ENCODE measurements around the gene TCF7L1.
"Not testable (repeated sequence)": the region's sequence is repeated elsewhere in the genome, so short reads cannot be mapped to it uniquely, and the experiment has no call there.

Gene TCF7L1

DNA sequence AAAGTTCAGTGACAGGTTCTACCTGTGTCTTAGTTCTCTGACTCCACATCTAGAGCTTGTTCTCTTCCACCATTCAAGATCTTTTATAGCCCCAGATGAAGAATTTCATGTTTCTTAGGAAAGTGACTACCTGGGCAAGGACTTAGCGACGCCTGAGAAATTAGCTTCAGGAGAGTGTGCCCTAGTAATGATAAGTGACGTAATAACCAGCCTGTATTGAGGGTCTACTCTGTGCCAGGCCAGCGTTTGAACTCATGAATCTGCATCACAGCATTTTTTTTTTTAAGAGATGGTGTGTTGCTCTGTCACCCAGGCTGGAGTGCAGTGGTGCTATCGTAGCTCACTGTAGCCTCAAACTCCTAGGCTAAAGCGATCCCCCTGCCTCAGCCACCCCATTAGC, 51.8 kb downstream of the TCF7L1 start:
- DNase-seq = no peak

- no peak for DNase-seq
Measured at GRCh38 chr2:85185431-85185940, 52.3 kb downstream of the TCF7L1 start.

DNA sequence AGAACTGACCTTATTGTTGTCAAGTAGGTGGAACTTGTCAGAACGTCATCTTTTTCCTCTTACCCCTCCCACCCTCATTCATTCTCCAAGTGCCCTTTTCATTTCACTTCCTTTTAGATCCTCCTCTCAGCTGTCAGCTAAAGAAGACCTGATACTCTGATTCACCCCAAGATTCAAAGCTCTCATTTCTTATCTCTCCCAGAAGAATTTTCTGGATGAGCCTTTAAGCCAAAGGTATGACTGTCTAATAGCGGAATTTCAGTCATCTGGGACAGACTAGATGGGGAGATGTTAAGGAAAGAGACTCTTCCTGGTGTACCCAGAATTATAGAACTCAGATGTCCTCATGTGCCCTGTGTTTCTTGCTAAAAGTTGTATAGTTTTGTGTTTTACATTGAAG, 53.9 kb downstream of the TCF7L1 start:
- no peak for DNase-seq

DNA sequence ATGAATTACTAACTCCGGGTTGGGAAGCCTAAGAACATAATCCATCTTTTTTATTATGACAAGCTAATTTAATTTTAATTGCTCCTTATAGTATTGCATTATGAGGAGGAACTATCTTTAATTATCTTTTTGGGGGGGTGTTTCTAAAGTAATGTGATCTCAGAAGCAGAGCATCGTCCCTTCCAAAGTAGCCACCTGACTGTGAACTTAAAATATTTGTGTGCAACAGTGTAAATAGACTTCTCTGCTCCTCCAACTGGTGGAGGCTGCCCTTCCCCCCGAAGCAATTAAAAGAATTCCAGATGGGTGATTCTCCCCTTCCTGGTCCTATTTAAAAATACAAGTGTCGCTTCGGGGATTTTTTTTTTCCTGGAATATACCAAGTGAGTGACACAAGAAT, 55.7 kb downstream of the TCF7L1 start:
- no peak for DNase-seq

GRCh38 chr2:85189606-85190270, 56.5 kb downstream of the TCF7L1 start:
- no peak for DNase-seq

DNA sequence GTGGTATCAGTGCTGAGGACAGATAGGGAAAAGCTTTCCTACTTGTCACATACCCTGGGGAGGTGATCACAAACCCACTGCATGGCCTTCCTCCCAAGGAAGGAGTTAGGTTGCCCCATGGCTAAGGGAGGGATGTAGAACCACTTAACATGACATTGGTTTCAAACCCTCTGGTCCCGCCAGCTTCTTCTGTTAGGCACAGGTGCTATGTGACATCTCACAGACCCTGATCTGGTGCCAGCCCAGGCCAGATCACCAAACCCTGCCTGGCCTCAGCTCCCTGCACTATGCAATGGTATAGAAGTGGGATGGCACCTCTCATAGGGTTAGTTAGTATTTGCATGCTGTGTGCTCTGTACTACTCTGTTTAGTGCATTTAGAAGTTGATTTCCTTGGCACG, 58.0 kb downstream of the TCF7L1 start:
- DNase-seq = no peak

DNA sequence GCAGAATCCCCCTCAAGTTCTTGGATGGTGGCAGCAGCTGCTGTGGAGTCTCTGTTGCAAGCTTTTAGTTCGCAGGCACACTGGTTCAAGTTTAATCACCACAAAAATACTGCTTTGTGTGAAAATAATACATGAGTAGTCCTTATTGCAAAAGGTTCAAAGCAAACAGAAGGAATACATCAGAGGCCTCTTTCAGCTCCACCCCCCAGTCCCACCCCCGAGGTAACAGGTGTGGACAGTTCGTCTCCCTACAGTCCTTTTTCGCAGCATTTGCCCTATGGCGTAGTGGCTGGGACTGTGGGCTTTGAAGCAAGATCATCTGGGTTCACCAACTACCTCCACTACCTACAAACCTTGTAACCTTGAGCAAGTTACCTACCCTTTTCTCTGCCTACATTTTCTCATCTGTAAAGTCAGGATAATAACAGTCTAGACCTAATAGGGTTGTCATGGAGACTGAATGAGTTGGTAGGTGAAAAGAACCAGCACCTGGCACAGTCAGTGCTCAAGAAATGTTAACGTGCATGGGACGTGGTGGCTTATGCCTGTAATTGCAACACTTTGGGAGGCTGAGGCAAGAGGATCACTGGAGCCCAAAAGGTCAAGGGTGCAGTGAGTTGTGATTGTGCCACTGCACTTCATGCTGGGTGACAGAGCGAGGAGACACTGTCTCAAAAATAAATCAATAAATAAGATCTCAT, 61.7 kb downstream of the TCF7L1 start:
- DNase-seq = no peak

- DNase-seq = no peak
Measured at GRCh38 chr2:85195956-85196355, 62.8 kb downstream of the TCF7L1 start.

DNA sequence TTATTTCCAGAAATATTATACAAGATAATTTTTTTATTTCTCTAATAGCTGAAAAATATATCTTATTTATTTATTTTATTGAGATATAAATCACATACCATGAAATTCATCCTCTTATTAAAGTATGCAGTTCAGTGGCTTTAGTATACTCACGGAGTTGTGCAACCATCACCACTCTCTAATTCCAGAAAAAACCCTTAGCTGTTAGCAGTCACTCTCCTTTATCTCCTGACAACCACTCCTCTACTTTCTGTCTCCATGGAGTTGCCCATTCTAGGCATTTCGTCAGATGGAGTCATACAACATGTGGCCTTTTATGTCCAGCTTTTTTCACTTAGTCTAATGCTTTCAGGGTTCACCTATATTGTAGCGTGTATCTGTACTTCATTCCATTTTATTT, 66.5 kb downstream of the TCF7L1 start:
- DNase-seq = no peak

GRCh38 chr2:85209887-85210286, 76.7 kb downstream of the TCF7L1 start:
- no peak for DNase-seq

- no peak for DNase-seq
Measured at GRCh38 chr2:85210511-85210910, 77.3 kb downstream of the TCF7L1 start.

- not testable (repeated sequence) for DNase-seq
Measured at GRCh38 chr2:85211606-85212005, 78.4 kb downstream of the TCF7L1 start.

DNA sequence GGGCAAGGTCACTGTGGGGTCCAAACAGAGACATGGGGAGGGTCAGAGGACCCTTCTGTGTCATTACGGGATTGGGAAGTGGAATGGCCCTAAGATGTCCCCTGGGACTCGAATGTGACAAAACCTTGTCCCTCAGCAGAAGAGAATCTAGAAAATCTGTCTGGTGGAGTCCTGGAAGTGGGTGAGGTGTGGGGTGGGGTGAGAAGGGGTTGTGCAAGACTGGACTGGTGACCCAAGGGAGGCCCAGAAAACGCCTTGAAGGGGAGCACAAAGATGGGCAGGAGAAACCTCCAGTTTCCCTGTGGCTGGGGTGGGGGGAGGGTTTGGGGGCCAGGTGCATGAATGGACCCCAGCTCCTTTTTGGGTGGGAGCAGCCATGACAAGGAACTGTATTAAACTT, 79.6 kb downstream of the TCF7L1 start:
- DNase-seq = no peak

- DNase-seq = no peak
Measured at GRCh38 chr2:85213404-85213803, 80.2 kb downstream of the TCF7L1 start.

- no peak for DNase-seq
Measured at GRCh38 chr2:85213901-85214512, 80.8 kb downstream of the TCF7L1 start.

- no peak for DNase-seq
Measured at GRCh38 chr2:85215081-85215447, 81.9 kb downstream of the TCF7L1 start.

- peak; percentile 91 for DNase-seq
Measured at GRCh38 chr2:85215448-85216401, 82.5 kb downstream of the TCF7L1 start.

DNA sequence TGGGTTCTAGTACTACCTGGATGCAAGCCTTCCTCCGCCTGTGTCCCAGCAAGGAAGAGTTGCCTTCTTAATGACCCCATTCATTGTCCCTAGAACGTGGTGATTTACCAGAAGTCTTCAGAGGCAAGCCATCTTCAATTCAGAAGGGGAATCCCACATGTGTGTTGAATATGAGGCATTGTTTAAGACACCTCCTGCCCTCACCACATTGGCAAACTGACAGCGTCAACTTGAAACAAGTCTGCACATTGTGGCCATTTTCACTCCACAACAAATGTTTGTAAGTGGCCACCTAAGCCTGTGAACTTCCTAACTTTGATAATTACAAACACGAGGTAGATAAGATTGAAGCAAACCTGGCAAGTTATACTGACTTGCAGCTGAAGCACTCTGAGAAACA, 83.7 kb downstream of the TCF7L1 start:
- DNase-seq = no peak

- peak; percentile 84 for DNase-seq
Measured at GRCh38 chr2:85221067-85221691, 88.0 kb downstream of the TCF7L1 start.

GRCh38 chr2:85222792-85223191, 89.6 kb downstream of the TCF7L1 start:
- DNase-seq = no peak

DNA sequence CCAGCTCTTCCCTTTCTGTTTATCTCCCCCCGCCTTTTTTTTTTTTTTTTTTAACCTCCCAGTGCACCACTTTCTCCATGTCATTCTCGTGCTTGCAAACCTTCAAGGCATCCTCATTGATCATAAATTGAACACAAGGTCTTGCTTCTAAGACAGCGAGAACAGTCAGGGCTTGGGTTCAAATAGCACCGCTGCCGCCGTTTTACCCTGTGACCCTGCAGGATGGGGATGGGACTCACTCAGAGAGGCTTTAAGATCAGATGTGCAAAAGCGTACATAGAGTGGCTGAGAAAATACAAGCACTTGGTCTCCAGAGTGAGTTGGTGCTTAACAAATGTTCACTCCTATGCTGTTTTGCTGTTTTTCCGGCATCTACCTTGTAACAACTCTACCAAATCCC, 93.6 kb downstream of the TCF7L1 start:
- no peak for DNase-seq

GRCh38 chr2:85230679-85231467, 97.7 kb downstream of the TCF7L1 start:
- peak; percentile 70 for DNase-seq

All from femur (tissue), 1 donor.